ENCODE data around the gene PLOD2.

The PLOD2 gene

DNA sequence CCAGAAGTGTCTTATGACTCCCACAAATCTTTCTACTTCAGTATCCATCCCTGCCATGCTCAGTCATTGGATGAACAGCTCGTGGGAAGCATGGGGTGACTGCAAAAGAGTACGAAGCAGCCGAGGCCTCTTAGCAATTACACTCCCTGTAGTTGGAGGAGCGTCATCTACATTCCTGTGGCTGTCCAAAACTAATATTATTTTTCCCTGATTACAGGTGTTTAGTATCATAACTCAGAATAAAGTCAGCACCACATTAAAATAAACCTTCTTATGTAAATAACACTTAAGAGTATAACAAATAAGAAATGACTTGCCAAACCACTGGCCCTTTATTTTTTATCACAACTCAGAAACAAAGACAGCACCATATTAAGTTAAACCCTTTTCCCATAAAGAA lies 141.5 kb downstream of the PLOD2 start:
- FAIRE-seq: no peak
- TF ChIP-seq CTCF (IDR thresholded peaks at IDR 0.05; ENCODE audit: insufficient read depth, missing control alignments): no peak
- DNase-seq (ENCODE audit: insufficient read length, low spot score): no peak
